Testis (tissue), 3 donors: ENCODE measurements around the gene PXK. TPM values are rescaled to one million over a fixed set of nuclear protein-coding genes. Genes with fewer than 3 reads are reported as not detected.

Source experiments
- DNase-seq: peaks from one replicate; pipeline ENCODE4 v3.0.0-alpha.2; 2019
- H3K27ac ChIP-seq, 2 donors: fragments of 200-600 bp; sonication (generic); one replicate each; pipeline ENCODE4 v1.5.1; 2019
- H3K27me3 ChIP-seq: fragments of 200-600 bp; sonication (generic); one replicate; pipeline ENCODE4 v1.5.1; 2019
- H3K36me3 ChIP-seq: fragments of 200-600 bp; sonication (generic); one replicate; pipeline ENCODE4 v1.5.1; 2017; ENCODE audit warnings: low read depth; ENCODE audit errors: missing control alignments
- H3K4me1 ChIP-seq: fragments of 200-600 bp; sonication (generic); one replicate; pipeline ENCODE4 v1.5.1; 2019
- H3K4me3 ChIP-seq, 2 donors: fragments of 200-600 bp; sonication (generic); one replicate each; pipeline ENCODE4 v1.5.1; 2017 to 2019
- H3K9me3 ChIP-seq: fragments of 200-600 bp; sonication (generic); one replicate; pipeline ENCODE4 v1.5.1; 2017
- POLR2A ChIP-seq: fragments of 450-650 bp; IDR thresholded peaks from one replicate; pipeline ENCODE4 v1.6.1; 2017; ENCODE audit warnings: antibody characterized with exemption, mild to moderate bottlenecking, moderate library complexity
- WGBS, 2 donors: methylation state at CpG; one replicate each; pipeline ENCODE4 v1.1.5; 2018; 5-methylcytosine and 5-hydroxymethylcytosine counted together
- intact Hi-C: fragments of 100-400 bp; cut with DNase I; formaldehyde crosslinking; loops from one replicate; pipeline ENCODE4 v1.15.1; 2023; ENCODE audit warnings: low total_unique reads
- polyA plus RNA-seq: library from polyadenylated mRNA; stranded (reverse); fragments of 350-450 nt; fragmentation: Illumina TruSeq; extraction: RNeasy Lipid Tissue Mini Kit (QIAGEN cat#74804); gene quantifications from one replicate; pipeline ENCODE4 v1.2.3, GENCODE V29; 2014; ENCODE audit warnings: low read depth, low replicate concordance; ENCODE audit not compliant: insufficient read depth
- total RNA-seq, 2 donors: library from RNA; depleted of rRNA; stranded (reverse); fragments of >200 nt; gene quantifications; one replicate each; pipeline ENCODE4 v1.2.3, GENCODE V29; 2016
- TF ChIP-seq, protein P1 (sequence below), 3 experiments: fragments of 450-650 bp in 2 of 3; fragments of 200-600 bp in 1 of 3; sonication (generic) in 1 of 3; IDR thresholded peaks; one replicate each; pipeline ENCODE4 v1.5.1; 2016 to 2019; ENCODE audit warnings: antibody characterized with exemption in 3 of 3, mild to moderate bottlenecking in 2 of 3, moderate library complexity in 1 of 3

The PXK gene
- total and polyA plus RNA-seq, 3 donors from 2014 or later, result 28.8 to 31.3 (median 29.3) TPM

DNA sequence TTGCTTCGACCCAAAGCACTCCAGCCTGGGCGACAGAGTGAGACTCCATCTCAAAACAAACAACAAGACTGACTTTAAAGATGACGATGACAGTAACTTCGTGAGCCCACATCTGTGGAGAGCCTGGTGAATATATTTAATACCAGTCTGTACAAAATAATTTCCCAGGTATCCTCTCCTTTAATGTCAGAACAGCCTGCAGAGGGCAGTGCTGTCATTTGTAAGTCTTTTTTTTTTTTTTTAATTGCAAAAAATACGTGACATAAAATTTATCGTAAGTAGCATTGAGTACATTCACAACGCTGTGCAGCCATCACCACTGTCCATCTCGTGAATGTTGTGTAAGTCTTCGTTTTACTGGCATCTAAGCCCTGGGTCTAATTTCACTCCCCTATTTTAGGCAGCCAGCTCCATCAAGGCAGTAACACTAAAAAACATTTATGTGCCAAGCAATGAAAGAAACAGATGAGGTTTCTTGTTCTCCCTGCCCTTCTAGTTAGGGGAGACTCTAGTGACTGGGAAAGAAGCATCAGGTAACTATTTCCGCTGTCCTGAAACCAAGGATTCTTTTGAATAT, 25.0 kb upstream of the PXK start:
- peak overlapping the region; percentile 97 to 98 for H3K27ac ChIP-seq
- WGBS, 2 donors, result 9 to 16% methylated on average over 10 of the region's 10 CpGs
- H3K36me3 ChIP-seq, result no peaks in the 10 kb centered on the region
- DNase-seq, result peak; percentile 54
- no peaks in the 10 kb centered on the region for H3K9me3 ChIP-seq
- H3K4me3 ChIP-seq, result peak overlapping the region; percentile 68 to 80
- intact Hi-C loops, result no loop called here
- TF ChIP-seq, protein P1, sequence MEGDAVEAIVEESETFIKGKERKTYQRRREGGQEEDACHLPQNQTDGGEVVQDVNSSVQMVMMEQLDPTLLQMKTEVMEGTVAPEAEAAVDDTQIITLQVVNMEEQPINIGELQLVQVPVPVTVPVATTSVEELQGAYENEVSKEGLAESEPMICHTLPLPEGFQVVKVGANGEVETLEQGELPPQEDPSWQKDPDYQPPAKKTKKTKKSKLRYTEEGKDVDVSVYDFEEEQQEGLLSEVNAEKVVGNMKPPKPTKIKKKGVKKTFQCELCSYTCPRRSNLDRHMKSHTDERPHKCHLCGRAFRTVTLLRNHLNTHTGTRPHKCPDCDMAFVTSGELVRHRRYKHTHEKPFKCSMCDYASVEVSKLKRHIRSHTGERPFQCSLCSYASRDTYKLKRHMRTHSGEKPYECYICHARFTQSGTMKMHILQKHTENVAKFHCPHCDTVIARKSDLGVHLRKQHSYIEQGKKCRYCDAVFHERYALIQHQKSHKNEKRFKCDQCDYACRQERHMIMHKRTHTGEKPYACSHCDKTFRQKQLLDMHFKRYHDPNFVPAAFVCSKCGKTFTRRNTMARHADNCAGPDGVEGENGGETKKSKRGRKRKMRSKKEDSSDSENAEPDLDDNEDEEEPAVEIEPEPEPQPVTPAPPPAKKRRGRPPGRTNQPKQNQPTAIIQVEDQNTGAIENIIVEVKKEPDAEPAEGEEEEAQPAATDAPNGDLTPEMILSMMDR (IDR thresholded peaks at IDR 0.05), result peak; percentile 38 to 43 (median 39)
- no peak for TF ChIP-seq POLR2A
- peaks cover 15% of the 10 kb centered on the region for H3K4me1 ChIP-seq
- no peaks in the 10 kb centered on the region for H3K27me3 ChIP-seq

DNA sequence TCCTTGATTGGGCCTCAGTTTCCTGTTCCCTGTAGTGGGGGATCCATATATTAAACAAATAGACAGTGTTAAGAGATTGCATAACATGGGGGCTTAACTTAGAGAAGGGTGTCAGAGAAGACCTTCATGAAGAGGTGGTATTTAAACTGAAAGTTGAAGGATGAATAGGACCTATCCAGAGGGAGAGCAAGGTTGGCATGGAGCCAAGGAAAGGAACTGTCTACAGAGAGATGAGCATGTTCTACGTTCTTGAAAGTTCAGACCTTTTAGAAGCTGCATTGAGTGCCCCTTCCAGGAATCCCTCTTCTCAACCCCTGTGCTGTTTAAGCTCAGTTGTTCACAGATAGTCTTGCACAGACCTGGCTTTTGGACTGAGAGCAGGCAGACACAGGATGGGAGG, 24.0 kb upstream of the PXK start:
- WGBS, 2 donors, result 6 to 19% methylated on average over 1 of the region's 1 CpG
- H3K4me1 ChIP-seq, result peaks cover 15% of the 10 kb centered on the region
- TF ChIP-seq POLR2A, result no peak
- TF ChIP-seq, protein P1 (IDR thresholded peaks at IDR 0.05), result no peak
- H3K36me3 ChIP-seq, result no peaks in the 10 kb centered on the region
- H3K9me3 ChIP-seq, result no peaks in the 10 kb centered on the region
- no peak overlapping the region for H3K27ac ChIP-seq
- no peaks in the 10 kb centered on the region for H3K27me3 ChIP-seq
- peak; percentile 58 for DNase-seq
- no peak overlapping the region for H3K4me3 ChIP-seq
- intact Hi-C loops, result no loop called here

DNA sequence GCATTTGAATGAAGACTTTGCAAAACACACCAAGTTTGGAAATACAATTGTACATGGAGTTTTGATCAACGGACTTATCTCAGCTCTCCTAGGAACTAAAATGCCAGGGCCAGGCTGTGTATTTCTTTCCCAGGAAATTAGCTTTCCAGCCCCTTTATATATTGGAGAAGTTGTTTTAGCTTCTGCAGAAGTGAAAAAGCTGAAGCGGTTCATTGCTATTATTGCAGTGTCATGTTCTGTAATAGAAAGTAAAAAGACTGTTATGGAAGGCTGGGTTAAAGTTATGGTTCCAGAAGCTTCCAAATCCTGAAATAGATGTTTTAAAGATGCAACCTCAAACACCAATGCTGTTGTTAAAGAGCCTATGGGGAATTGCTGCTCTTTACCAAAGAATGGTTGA, 14.9 kb upstream of the PXK start:
- no peak for TF ChIP-seq POLR2A
- TF ChIP-seq, protein P1 (IDR thresholded peaks at IDR 0.05), result no peak
- Histone ChIP-seq H3K36me3 (no peaks in the 10 kb centered on the region), H3K9me3 (no peaks in the 10 kb centered on the region), H3K27me3 (no peaks in the 10 kb centered on the region), H3K4me1 (no peaks in the 10 kb centered on the region), H3K4me3 (no peak overlapping the region), H3K27ac (no peak overlapping the region)
- 80 to 84% methylated on average over 2 of the region's 2 CpGs for WGBS, 2 donors
- DNase-seq, result no peak
- intact Hi-C loops, result no loop called here

DNA sequence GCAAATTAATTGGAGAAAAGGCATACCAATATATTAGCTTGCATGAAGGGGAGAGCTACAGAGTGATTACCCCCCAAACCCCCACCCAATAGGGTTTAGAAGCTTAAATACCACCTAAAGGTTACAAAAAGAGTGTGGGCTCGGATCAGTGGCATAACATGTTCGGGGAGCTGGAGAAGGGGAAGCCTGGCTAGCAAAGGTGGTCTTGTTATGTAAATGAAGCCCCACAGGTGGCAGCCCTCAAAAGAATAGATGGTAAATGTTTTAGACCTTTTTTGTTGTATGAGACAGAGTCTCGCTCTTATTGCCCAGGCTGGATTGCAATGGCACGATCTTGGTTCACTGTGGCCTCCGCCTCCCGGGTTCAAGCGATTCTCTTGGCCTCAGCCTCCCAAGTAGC, 10.9 kb upstream of the PXK start:
- no peak overlapping the region for H3K27ac ChIP-seq
- H3K4me1 ChIP-seq, result peaks cover 4% of the 10 kb centered on the region
- H3K36me3 ChIP-seq, result no peaks in the 10 kb centered on the region
- DNase-seq, result no peak
- H3K27me3 ChIP-seq, result no peaks in the 10 kb centered on the region
- WGBS, 2 donors, result 94 to 95% methylated on average over 7 of the region's 7 CpGs
- no peak overlapping the region for H3K4me3 ChIP-seq
- TF ChIP-seq POLR2A, result no peak
- TF ChIP-seq, protein P1 (IDR thresholded peaks at IDR 0.05), result no peak
- intact Hi-C loops, result loop anchor here (10.0 kb wide), 1 partner anchor 93 kb away; no protein-coding TSS in a partner anchor
- no peaks in the 10 kb centered on the region for H3K9me3 ChIP-seq

DNA sequence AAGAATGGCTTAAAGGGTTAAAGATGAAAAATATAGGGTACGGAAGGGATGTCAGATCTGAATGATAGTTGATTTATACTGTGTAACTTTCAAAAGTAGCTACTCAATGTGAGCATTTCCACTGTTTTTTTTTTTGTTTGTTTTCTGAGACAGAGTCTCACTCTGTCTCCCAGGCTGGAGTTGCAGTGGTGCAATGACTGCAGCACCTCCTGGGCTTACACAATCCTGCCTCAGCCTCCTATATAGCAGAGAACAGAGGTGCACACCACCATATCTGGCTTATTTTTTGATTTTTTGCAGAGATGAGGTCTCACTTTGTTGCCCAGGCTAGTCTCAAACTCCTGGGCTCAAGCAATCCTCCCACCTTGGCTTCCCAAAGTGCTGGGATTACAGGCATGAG, 9.9 kb upstream of the PXK start:
- no peak overlapping the region for H3K4me3 ChIP-seq
- no peak for TF ChIP-seq POLR2A
- TF ChIP-seq, protein P1 (IDR thresholded peaks at IDR 0.05), result no peak
- H3K27me3 ChIP-seq, result no peaks in the 10 kb centered on the region
- peaks cover 4% of the 10 kb centered on the region for H3K4me1 ChIP-seq
- intact Hi-C loops, result loop anchor here (10.0 kb wide), 1 partner anchor 92 kb away; no protein-coding TSS in a partner anchor
- H3K36me3 ChIP-seq, result no peaks in the 10 kb centered on the region
- no peak overlapping the region for H3K27ac ChIP-seq
- no peak for DNase-seq
- H3K9me3 ChIP-seq, result no peaks in the 10 kb centered on the region
- 48 to 74% methylated on average over 1 of the region's 1 CpG for WGBS, 2 donors
